Measurements from ENCODE around the gene STUB1. TPM values are rescaled to one million over a fixed set of nuclear protein-coding genes. Genes with fewer than 3 reads are reported as not detected.
A peak's percentile ranks its signal among the peaks of the same experiment; 100 is the strongest.

STUB1 gene
- total RNA-seq, 1 experiment from 2014 or later = 102 TPM

GRCh38 chr16:693766-694165 is 13.6 kb downstream of the STUB1 start:
- BruUV-seq (replicated peaks) = no TSS peak
- no peak for DNase-seq
- Mint-ChIP-seq H3K27ac (ENCODE audit: unreplicated experiment) (no peak overlapping the region), H3K36me3 (ENCODE audit: insufficient read depth, unreplicated experiment) (peaks cover 41% of the 10 kb centered on the region), H3K4me1 (ENCODE audit: low read depth, unreplicated experiment) (peaks cover 9% of the 10 kb centered on the region), H3K27me3 (ENCODE audit: unreplicated experiment) (peaks cover 76% of the 10 kb centered on the region), H3K9me3 (ENCODE audit: low read depth, unreplicated experiment) (no peaks in the 10 kb centered on the region), H3K4me3 (ENCODE audit: low read depth, unreplicated experiment) (peak overlapping the region; percentile 59)
- intact Hi-C loops (cut with micrococcal nuclease; ENCODE audit: unreplicated experiment) = no loop called here
- CTCF ChIA-PET = no interaction called here
- TF ChIP-seq CTCF (IDR thresholded peaks at IDR 0.05; ENCODE audit: unreplicated experiment) = no peak

- TF ChIP-seq CTCF (IDR thresholded peaks at IDR 0.05; ENCODE audit: unreplicated experiment) = no peak
- H3K27me3 Mint-ChIP-seq (ENCODE audit: unreplicated experiment) = peaks cover 82% of the 10 kb centered on the region
- no peak for DNase-seq
- H3K27ac Mint-ChIP-seq (ENCODE audit: unreplicated experiment) = no peak overlapping the region
- peaks cover 35% of the 10 kb centered on the region for H3K36me3 Mint-ChIP-seq (ENCODE audit: insufficient read depth, unreplicated experiment)
- intact Hi-C loops (cut with micrococcal nuclease; ENCODE audit: unreplicated experiment) = no loop called here
- no TSS peak for BruUV-seq (replicated peaks)
- H3K4me3 Mint-ChIP-seq (ENCODE audit: low read depth, unreplicated experiment) = peak overlapping the region; percentile 59
- H3K9me3 Mint-ChIP-seq (ENCODE audit: low read depth, unreplicated experiment) = no peaks in the 10 kb centered on the region
- CTCF ChIA-PET = interaction anchor here (0.5 to 1.8 kb wide), 3 partner anchors 13 to 1154 kb away, joined by 3 to 4 read pairs (median 4); no protein-coding TSS in a partner anchor
- peaks cover 9% of the 10 kb centered on the region for H3K4me1 Mint-ChIP-seq (ENCODE audit: low read depth, unreplicated experiment)
These were observed 14.1 kb downstream of the STUB1 start for GRCh38 chr16:694187-694862.

GRCh38 chr16:694863-695354 is 14.7 kb downstream of the STUB1 start:
- H3K27ac Mint-ChIP-seq (ENCODE audit: unreplicated experiment) = no peak overlapping the region
- peak overlapping the region; percentile 59 for H3K4me3 Mint-ChIP-seq (ENCODE audit: low read depth, unreplicated experiment)
- H3K9me3 Mint-ChIP-seq (ENCODE audit: low read depth, unreplicated experiment) = no peaks in the 10 kb centered on the region
- H3K27me3 Mint-ChIP-seq (ENCODE audit: unreplicated experiment) = peaks cover 87% of the 10 kb centered on the region
- no TSS peak for BruUV-seq (replicated peaks)
- peaks cover 9% of the 10 kb centered on the region for H3K4me1 Mint-ChIP-seq (ENCODE audit: low read depth, unreplicated experiment)
- H3K36me3 Mint-ChIP-seq (ENCODE audit: insufficient read depth, unreplicated experiment) = peaks cover 30% of the 10 kb centered on the region
- CTCF ChIA-PET = interaction anchor here (0.5 to 1.8 kb wide), 3 partner anchors 12 to 1154 kb away, joined by 3 to 4 read pairs (median 4); no protein-coding TSS in a partner anchor
- TF ChIP-seq CTCF (IDR thresholded peaks at IDR 0.05; ENCODE audit: unreplicated experiment) = no peak
- DNase-seq = no peak
- intact Hi-C loops (cut with micrococcal nuclease; ENCODE audit: unreplicated experiment) = no loop called here

GRCh38 chr16:695355-696089 is 15.3 kb downstream of the STUB1 start:
- Mint-ChIP-seq H3K9me3 (ENCODE audit: low read depth, unreplicated experiment) (no peaks in the 10 kb centered on the region), H3K27ac (ENCODE audit: unreplicated experiment) (no peak overlapping the region), H3K36me3 (ENCODE audit: insufficient read depth, unreplicated experiment) (peaks cover 24% of the 10 kb centered on the region), H3K4me3 (ENCODE audit: low read depth, unreplicated experiment) (peak overlapping the region; percentile 59), H3K27me3 (ENCODE audit: unreplicated experiment) (peaks cover 94% of the 10 kb centered on the region), H3K4me1 (ENCODE audit: low read depth, unreplicated experiment) (peaks cover 9% of the 10 kb centered on the region)
- no peak for TF ChIP-seq CTCF (IDR thresholded peaks at IDR 0.05; ENCODE audit: unreplicated experiment)
- peak; percentile 60 for DNase-seq
- intact Hi-C loops (cut with micrococcal nuclease; ENCODE audit: unreplicated experiment) = no loop called here
- CTCF ChIA-PET = interaction anchor here (0.6 to 1.8 kb wide), 3 partner anchors 11 to 1327 kb away, joined by 4 to 5 read pairs (median 4); no protein-coding TSS in a partner anchor
- no TSS peak for BruUV-seq (replicated peaks)
